HG03060 (cell line): ENCODE data around the gene JCAD.
"Not testable (repeated sequence)": the region's sequence is repeated elsewhere in the genome, so short reads cannot be mapped to it uniquely, and the experiment has no call there.

Experiments used
- ATAC-seq: cut with Tn5 transposase; IDR thresholded peaks from one replicate; pipeline ENCODE4 v1.9.1; 2021; ENCODE audit warnings: low read depth, moderate number of reproducible peaks; ENCODE audit not compliant: unreplicated experiment

Gene JCAD

DNA sequence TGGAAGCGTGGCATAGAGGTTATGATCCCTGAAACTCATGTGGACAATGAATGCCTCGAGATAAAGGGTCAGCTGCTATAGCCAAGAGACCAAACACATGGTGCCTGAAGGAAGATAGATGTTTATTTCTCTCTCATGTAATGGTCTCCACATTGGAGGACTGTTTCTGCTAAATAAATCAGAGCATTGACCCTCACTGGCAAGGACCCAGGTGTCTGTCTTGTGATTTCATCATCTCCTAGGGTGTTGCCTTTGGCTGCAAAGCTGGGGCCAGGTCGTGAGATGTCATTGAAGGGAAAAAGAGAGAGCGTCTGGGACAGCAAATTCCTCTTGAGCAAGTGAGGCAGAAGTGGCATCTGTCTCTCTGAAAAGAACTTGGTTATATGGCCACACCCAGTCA lies 64.6 kb downstream of the JCAD start:
- no peak for ATAC-seq

DNA sequence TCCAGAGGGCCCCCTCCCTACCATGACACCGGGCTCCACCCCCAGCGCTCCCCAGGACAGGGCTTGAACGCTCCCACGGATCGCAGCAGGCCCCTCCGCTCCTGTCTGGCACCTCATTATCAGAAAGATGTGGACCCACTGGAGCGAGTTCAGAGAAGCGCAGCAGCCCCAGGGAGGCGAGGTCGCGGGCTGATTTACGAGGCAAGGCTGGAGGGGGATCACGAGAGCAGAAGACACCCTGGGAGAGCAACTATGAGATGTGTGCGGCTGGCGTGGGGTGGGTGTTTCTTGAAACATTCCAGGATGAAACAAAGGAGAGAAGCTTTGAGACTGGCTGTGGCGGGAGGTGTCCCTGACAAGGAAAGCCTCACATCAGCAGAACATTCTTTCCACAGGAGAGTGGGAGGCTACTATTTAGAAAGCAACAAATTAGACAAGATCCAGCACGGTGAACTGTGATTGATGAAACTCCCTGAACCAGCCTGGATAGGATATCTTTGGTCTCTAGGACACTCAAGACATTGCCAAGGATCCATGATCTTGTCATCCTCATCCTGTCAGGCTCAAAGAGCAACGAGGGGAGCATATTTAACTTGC lies 66.0 kb downstream of the JCAD start:
- ATAC-seq, result no peak

DNA sequence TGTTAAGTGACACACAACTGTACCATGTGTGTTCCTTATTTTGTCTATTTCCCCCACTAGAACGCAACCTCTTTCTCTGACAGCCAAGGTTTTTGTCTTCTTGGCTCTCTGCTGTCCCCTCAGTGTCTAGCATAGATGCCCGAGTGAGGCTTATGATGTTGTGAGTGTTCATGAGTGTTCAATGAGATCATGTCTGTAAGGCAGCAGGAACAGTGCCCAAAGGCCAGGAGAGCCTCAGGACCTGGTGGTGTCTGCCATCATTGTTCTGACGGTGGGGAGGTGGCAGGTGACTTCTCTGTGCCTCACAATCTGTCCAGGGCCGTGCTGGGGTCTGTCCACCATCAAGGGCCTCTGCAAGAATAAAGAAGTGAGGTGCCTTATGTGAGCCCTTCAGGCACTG lies 66.5 kb downstream of the JCAD start:
- no peak for ATAC-seq

DNA sequence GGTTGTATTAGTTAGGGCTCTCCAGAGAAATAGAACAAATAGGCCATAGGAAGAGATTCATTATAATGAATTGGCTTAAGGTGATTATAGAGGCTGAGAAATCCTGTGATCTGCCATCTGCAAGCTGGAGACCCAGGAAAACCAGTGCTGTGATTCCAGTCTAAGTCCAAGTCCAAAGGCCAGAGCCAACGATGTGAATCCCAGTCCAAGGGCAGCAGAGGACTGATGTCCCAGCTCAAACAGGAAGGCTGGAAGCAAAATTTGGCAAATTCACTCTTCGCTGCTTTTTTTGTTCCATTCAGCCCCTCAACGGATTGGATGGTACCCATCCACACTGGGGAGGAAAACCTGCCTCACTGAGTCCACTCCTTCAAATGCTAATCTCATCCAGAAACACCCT lies 68.0 kb downstream of the JCAD start:
- no peak for ATAC-seq

DNA sequence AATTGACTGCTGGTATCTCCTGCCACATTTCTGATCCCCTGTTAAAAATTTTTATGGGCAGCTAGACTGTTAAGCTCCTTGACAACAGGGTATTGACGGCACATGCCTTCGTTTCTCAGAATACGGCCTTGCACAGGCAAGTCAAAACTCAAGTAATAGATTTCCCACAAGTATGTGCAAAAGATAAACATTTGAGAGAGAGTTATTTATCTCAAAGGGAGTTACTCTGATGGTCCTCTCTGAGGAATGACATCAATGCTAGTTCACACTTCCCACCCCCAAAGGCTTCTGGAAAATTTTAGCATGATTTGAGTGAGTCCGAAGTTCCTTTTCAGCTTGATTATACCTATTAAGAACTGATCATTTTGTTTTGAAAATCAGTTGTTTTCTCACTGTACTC lies 71.9 kb downstream of the JCAD start:
- ATAC-seq, result no peak

DNA sequence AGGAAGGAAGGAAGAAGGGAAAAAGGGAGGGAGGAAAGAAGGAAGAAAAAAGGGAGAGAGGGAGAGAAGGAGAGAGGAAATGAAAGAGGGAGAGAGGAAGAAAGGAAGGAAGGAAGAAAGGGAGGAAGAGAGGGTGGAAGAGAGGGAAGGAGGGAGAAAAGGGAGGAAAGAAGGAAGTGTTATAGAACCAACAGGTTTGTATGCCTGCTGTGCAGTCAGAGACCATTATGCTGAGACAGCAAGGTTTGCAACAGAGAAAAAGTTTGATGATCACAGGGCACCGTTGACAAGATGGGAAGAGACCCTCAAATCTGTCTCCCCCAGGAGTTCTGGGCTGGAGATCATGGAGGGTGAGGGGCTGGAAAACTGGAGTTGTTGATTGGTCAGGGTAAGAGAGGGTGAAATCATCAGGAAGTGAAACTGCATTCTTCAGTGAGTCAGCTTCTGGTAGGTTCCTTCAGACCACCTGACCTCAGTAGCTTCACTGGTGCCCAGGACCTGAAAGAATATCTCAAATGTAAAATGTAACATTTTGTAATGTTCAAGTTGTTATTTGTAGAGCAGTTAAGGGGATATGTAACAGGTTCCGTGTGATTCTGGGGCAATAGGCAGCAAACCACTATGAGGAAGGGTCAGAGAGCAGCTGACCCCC lies 76.3 kb downstream of the JCAD start:
- ATAC-seq, result no peak

DNA sequence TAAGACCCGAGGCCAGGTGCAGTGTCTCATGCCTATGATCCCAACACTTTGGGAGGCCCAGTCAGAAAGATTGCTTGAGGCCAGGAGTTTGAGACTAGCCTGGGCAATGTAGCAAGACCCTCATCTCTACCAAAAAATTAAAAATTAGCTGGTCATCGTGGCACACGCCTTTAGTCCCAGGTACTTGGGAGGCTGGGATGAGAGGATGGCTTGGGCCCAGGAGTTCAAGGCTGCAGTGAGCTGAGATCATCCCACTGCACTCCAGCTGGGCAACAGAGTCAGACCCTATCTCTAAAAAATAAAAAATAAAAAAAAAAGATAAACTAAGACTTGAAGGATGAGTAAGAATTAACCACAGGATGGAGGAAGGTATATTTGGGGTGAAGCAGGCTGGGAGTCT lies 77.9 kb downstream of the JCAD start:
- ATAC-seq, result no peak

DNA sequence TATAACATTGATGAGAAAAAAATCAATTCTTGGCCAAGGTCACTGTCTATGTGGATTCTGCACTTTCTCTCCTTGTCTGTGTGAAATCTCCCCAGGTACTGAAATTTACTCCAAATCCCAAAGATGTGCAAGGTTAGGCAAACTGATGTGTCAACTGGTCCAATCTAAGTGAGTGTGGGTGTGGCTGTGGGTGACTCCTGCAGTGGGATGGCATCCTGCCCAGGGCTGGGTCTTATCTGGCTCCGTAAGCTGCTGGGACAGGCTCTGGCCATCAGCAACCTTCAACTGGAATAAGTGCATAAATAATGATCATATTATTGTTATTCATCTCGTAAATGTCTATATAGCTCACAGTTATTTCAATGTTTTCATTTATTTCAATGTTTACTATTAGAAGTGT lies 79.3 kb downstream of the JCAD start:
- no peak for ATAC-seq

DNA sequence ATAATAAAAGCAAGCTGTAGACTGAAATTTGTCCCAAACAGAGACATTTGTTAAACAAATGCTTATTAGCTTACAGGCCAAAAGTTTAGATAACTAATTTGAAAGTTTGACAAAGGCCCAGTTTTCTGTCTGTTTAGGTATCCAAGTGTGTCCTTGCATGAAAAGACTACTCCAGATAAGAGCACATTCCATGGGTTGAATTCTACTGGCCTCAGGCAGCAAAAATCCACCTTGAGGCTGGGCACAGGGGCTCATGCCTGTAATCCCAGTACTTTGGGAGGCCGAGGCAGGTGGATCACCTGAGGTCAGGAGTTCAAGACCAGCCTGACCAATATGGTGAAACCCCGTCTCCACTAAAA lies 80.0 kb downstream of the JCAD start:
- ATAC-seq, result not testable (repeated sequence)

DNA sequence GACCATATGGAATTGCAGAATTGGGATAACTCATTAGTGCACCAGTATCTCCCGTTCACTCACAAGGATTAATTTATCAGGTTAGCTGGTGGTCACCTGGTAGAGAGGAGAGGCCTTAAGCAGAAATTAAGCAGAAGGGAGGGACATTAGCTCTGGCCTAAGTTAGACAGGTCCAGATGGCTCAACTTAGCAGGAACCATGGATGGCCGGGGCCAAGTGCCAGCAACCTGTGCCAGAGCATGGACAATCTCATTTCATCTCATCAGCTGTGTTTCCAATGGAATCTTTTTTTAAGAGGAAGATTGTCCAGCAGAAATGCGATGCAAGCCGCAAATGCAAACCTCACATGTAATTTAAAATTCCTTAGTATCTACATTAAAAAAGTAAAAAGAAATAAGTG lies 82.2 kb downstream of the JCAD start:
- ATAC-seq, result no peak

DNA sequence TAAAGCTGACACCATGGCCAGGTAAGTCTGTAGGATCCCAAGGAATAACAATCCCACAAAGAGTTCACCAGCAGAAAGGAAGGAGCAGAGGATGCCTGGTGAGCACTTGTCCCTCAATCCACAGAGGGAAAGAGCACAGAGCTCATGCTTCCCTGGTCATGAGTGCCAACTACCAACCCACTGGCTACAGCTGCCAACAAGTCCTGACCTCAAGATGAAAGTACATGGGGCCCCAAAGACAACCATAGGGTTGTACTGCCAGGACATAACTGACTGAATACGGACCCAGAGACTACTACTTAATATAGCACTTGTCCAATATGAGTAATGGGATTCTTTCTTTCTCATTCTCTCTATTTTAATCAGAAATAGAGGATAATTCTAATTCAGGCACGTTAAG lies 83.3 kb downstream of the JCAD start:
- ATAC-seq, result no peak

DNA sequence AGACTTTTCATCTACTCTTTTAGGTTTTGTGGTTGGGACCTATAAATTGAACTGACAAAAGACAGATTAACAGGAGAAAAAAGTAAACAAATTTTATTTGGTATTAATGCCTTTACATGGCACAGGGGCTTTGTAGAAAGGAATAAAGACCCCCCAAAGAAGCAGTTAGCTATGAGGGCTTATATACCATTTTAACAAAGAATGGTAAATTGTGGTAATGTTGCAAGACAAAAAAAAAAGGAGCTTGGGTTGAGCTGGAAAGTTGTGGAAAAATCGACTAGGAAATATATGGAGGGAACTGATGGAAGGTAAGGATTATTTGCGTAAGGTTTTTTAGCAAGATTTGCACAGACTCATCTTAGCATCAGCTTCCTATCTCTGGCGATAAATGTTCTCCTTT lies 84.6 kb downstream of the JCAD start:
- no peak for ATAC-seq

DNA sequence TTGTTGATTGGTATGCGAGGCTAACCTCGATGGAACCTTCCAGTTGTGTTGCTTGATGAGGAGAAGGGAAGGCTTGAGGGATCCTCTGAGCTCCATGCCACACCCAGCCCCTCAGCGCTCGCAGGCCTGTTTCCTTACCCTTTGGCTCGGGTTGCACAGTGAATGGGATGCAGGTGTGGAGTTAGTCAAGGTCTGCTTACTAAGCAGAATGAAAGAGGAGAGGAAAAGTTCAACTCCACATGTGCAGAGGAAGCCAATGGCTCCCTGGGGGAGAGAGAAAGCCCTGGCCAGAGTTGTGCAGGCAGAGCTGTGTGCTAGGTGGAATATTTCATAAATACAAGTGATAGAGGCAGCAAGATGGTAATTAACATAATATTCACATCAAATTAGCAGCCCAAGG lies 85.5 kb downstream of the JCAD start:
- ATAC-seq, result no peak

DNA sequence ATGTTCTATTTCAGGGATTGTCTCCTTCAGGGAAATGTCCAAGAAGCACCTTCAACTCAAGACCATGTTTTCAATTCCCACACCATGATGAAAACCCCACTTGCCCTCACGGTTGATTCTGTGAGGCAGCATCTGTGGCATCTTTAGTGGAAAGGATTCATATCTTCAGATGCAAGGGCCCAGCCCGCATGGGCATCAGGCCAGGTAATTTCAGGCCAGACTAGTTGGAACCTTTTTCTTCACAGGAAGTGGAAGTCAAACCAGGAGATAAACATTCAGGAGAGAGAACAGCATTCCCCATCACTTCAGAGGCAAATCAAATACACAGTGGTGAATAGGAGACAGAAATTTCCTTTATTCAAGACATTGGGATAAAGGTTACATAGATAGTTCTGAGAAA lies 88.8 kb downstream of the JCAD start:
- ATAC-seq, result no peak

DNA sequence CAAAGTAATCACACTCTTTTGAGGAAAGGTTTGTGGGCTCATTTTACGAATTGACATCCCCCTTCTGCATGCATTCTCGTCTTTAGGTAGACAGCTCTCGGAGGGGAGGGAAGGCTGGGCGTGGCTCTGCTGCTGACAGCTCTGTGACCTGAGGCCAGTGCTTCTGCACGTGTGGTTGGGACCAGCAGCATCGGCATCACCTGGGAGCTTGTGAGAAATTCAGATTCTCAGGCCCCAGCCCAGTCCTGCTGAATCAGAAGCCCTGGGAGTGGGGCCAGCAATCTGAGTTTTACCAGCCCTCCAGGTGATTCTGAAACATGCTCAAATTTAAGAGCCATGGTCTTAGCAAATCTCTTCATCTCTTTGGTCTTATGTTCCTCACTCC lies 89.4 kb downstream of the JCAD start:
- no peak for ATAC-seq

DNA sequence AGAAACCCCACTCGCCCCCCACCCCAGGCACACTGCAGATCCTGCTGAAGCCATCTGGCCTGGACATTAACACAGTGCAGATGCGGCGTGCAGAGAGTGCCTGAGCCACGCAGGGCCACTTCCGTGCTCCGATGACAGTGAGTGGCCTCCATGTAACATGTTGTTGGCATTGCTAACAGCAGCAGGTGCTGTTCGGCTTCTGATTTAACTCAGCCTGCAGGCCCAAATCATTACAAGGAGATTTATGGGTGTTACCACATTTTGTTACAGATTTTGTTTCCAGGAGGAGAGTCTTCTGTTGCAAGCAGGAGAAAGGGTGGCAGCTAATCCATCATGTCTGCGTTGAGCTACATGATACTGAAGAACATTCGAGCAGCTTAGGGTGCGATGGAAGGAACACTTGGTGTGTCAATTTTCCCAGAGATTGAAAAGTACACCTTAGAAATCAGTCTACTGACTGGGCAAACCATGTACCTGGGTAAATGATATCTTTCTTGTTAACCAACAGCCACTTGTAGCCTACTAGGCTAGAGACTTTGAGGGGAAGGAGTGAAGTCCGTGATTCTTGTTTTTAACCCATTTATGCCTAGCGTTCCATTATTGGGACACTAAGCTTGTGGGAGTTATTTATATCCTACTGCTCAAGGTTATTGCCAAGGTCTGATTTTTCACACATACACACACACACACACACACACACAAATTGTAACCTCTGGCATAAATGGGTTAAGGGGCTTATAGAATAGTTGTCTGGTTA lies 90.0 kb downstream of the JCAD start:
- no peak for ATAC-seq

DNA sequence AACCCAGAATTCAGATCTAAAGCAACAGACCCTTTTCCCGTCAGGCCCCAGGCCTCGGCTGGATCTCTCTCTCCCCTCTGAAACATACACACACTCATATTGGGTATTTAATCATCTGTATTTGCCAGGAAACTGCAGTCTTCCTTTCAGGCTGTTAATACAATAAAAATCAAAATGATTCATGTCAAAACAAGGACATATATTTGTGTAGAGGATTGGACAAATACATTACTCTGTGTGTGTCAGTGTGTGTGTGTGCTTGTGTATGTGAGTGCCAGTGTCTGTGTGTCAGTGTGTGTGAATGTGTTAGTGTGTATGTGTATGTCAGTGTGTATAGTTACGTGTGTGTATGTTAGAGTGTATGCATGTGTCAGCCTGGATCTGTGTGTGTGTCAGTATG lies 90.8 kb downstream of the JCAD start:
- ATAC-seq, result no peak

DNA sequence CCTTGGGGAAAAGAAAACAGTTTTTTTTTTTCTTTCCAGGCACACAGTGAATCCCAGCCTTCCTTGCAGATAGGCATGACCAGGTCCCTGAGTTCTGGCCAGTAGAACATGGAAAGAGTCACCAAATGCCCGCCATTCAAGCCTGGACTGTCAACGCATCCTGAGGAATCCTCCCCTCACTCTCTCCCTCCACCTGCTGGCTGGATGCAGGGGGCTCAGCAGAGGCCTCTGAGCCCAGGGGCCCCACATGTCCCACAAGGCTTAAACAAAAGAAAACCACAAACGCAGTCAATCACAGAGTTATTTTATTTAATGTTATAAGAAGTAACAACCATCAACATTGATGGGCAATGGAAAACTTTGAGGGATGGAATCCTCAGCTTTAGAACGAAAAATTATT lies 93.1 kb downstream of the JCAD start:
- ATAC-seq, result no peak
